Small intestine (tissue), 7 donors: Measurements from ENCODE around the gene SIKE1. TPM values are rescaled to one million over a fixed set of nuclear protein-coding genes. Genes with fewer than 3 reads are reported as not detected.

Source experiments
- DNase-seq, 2 donors: peaks; one replicate each; pipeline versions ENCODE4 v3.0.0 to v3.0.0-alpha.2; 2013
- FAIRE-seq: peaks from 2 replicates; lab custom pipeline; 2012; peaks lifted over from hg19 to GRCh38; lab: Jason Lieb, UNC
- H3K27ac ChIP-seq, 3 donors: one replicate each; pipeline ENCODE4 v1.5.1; 2013; ENCODE audit warnings: low read length in 2 of 3, mild to moderate bottlenecking in 2 of 3, control low read depth in 1 of 3, inconsistent platforms in 1 of 3, low read depth in 1 of 3, moderate library complexity in 1 of 3
- H3K27me3 ChIP-seq, 3 donors: one replicate each; pipeline ENCODE4 v1.6.1; 2013; ENCODE audit warnings: low read length in 3 of 3, inconsistent platforms in 1 of 3; ENCODE audit not compliant: control insufficient read depth in 3 of 3, insufficient read depth in 3 of 3
- H3K36me3 ChIP-seq, 3 donors: one replicate each; pipeline ENCODE4 v1.6.1; 2013; ENCODE audit warnings: low read length in 3 of 3, inconsistent platforms in 1 of 3, low read depth in 1 of 3, mild to moderate bottlenecking in 1 of 3, moderate library complexity in 1 of 3; ENCODE audit not compliant: control insufficient read depth in 3 of 3, insufficient read depth in 2 of 3
- H3K4me1 ChIP-seq, 3 donors: one replicate each; pipeline ENCODE4 v1.6.1; 2013; ENCODE audit warnings: low read length in 2 of 3, inconsistent platforms in 1 of 3, low read depth in 1 of 3, mild to moderate bottlenecking in 1 of 3, moderate library complexity in 1 of 3; ENCODE audit not compliant: control insufficient read depth in 3 of 3, insufficient read depth in 2 of 3
- H3K4me3 ChIP-seq, 3 donors: one replicate each; pipeline ENCODE4 v1.5.1; 2013; ENCODE audit warnings: low read length in 3 of 3, control low read depth in 1 of 3, inconsistent platforms in 1 of 3, low read depth in 1 of 3, mild to moderate bottlenecking in 1 of 3, moderate library complexity in 1 of 3
- H3K9me3 ChIP-seq, 2 donors: one replicate each; pipeline ENCODE4 v1.6.1; 2013; ENCODE audit warnings: low read depth in 1 of 2, low read length in 1 of 2; ENCODE audit not compliant: control insufficient read depth in 2 of 2, insufficient read depth in 1 of 2
- WGBS, 3 donors: extraction: QIAGEN DNeasy Blood & Tissue Kit; methylation state at CpG; one replicate each; pipeline ENCODE4 v1.1.7; 2013; 5-methylcytosine and 5-hydroxymethylcytosine counted together
- polyA plus RNA-seq, 4 donors: library from polyadenylated mRNA; stranded (reverse) in 3 of 4; unstranded in 1 of 4; fragments of 200-250 nt in 3 of 4; fragments of 120-200 nt in 1 of 4; gene quantifications; one replicate each; pipeline versions ENCODE4 v1.2.1 to v1.2.3, GENCODE V29; 2013
- donor health status: healthy with polysubstance abuse.
- donor health status: control.
- donor health status: control.
- donor health status: Bipolar disorder and iron deficiency.
- donor health status: healthy.

SIKE1 gene
- polyA plus RNA-seq, 4 donors, result 7.6 to 34.4 (median 16.2) TPM

- no peaks in the 10 kb centered on the region for H3K27me3 ChIP-seq
- peak; percentile 49 for FAIRE-seq
Observed at GRCh38 chr1:114735479-114735878, 45.0 kb downstream of the SIKE1 start.

GRCh38 chr1:114729782-114730181 lies 50.7 kb downstream of the SIKE1 start:
- 93 to 100% (median 97%) methylated on average over 1 of the region's 1 CpG for WGBS, 3 donors
- FAIRE-seq (no peak), DNase-seq (no peak)
- Histone ChIP-seq H3K9me3 (no peaks in the 10 kb centered on the region), H3K36me3 (peaks cover 18 to 32% (median 21%) of the 10 kb centered on the region in 3 donors), H3K27ac (no peak overlapping the region), H3K4me1 (no peaks in the 10 kb centered on the region), H3K27me3 (no peaks in the 10 kb centered on the region), H3K4me3 (no peak overlapping the region)

More at GRCh38 chr1:114735479-114735878, 45.0 kb downstream of the SIKE1 start:
- no peaks in the 10 kb centered on the region for H3K9me3 ChIP-seq
- peak; percentile 44 to 91 for DNase-seq
- WGBS, 3 donors, result 19 to 67% (median 58%) methylated on average over 1 of the region's 1 CpG
- peaks cover 0 to 7% (median 3%) of the 10 kb centered on the region in 3 donors for H3K4me1 ChIP-seq
- H3K36me3 ChIP-seq, result peaks cover 15 to 20% (median 17%) of the 10 kb centered on the region in 3 donors
- H3K27ac ChIP-seq, result peak overlapping the region in 1 of 3 donors; percentile 42
- no peak overlapping the region for H3K4me3 ChIP-seq

- H3K27me3 ChIP-seq, result no peaks in the 10 kb centered on the region
- H3K27ac ChIP-seq, result no peak overlapping the region
- WGBS, 3 donors, result 88 to 93% (median 92%) methylated on average over 2 of the region's 2 CpGs
- no peak for DNase-seq
- no peaks in the 10 kb centered on the region for H3K9me3 ChIP-seq
- H3K36me3 ChIP-seq, result peaks cover 21 to 36% (median 25%) of the 10 kb centered on the region in 3 donors
- no peaks in the 10 kb centered on the region for H3K4me1 ChIP-seq
- H3K4me3 ChIP-seq, result no peak overlapping the region
- no peak for FAIRE-seq
Observed at GRCh38 chr1:114728553-114728952, 51.9 kb downstream of the SIKE1 start.

- H3K4me1 ChIP-seq, result peaks cover 0 to 5% (median 4%) of the 10 kb centered on the region in 3 donors
- H3K27me3 ChIP-seq, result no peaks in the 10 kb centered on the region
- no peak overlapping the region for H3K4me3 ChIP-seq
- WGBS, 3 donors, result 79 to 88% (median 81%) methylated on average over 1 of the region's 1 CpG
- peaks cover 19 to 26% (median 25%) of the 10 kb centered on the region in 3 donors for H3K36me3 ChIP-seq
- H3K27ac ChIP-seq, result no peak overlapping the region
- DNase-seq (no peak), FAIRE-seq (no peak)
- no peaks in the 10 kb centered on the region for H3K9me3 ChIP-seq
Observed at GRCh38 chr1:114725230-114725629, 55.3 kb downstream of the SIKE1 start.

- WGBS, 3 donors, result 96 to 100% (median 100%) methylated on average over 1 of the region's 1 CpG
- Histone ChIP-seq H3K27ac (no peak overlapping the region), H3K27me3 (no peaks in the 10 kb centered on the region), H3K4me1 (peaks cover 0 to 6% (median 4%) of the 10 kb centered on the region in 3 donors), H3K9me3 (no peaks in the 10 kb centered on the region), H3K4me3 (no peak overlapping the region), H3K36me3 (peaks cover 16 to 29% (median 20%) of the 10 kb centered on the region in 3 donors)
- DNase-seq (no peak), FAIRE-seq (no peak)
Observed at GRCh38 chr1:114723915-114724314, 56.6 kb downstream of the SIKE1 start.

- no peak for FAIRE-seq
- no peaks in the 10 kb centered on the region for H3K9me3 ChIP-seq
- H3K4me1 ChIP-seq, result peaks cover 0 to 11% (median 4%) of the 10 kb centered on the region in 3 donors
- H3K4me3 ChIP-seq, result no peak overlapping the region
- H3K36me3 ChIP-seq, result peaks cover 17 to 32% (median 22%) of the 10 kb centered on the region in 3 donors
- no peaks in the 10 kb centered on the region for H3K27me3 ChIP-seq
- no peak for DNase-seq
- 0 to 47% (median 3%) methylated on average over 1 of the region's 1 CpG for WGBS, 3 donors
- H3K27ac ChIP-seq, result no peak overlapping the region
Observed at GRCh38 chr1:114723457-114723856, 57.0 kb downstream of the SIKE1 start.

- 28 to 73% (median 39%) methylated on average over 4 of the region's 4 CpGs for WGBS, 3 donors
- Histone ChIP-seq H3K27ac (no peak overlapping the region), H3K4me1 (peaks cover 2 to 17% (median 4%) of the 10 kb centered on the region in 3 donors), H3K9me3 (no peaks in the 10 kb centered on the region), H3K4me3 (no peak overlapping the region), H3K36me3 (peaks cover 15 to 30% (median 21%) of the 10 kb centered on the region in 3 donors), H3K27me3 (no peaks in the 10 kb centered on the region)
- no peak for FAIRE-seq
- DNase-seq, result peak; percentile 66 to 77
Observed at GRCh38 chr1:114720492-114720891, 60.0 kb downstream of the SIKE1 start.
